ENCODE data around the gene ANKMY1. TPM values are rescaled to one million over a fixed set of nuclear protein-coding genes. Genes with fewer than 3 reads are reported as not detected.

ANKMY1 gene
- total RNA-seq, 1 donor from 2014 or later = 16.8 TPM

- Mint-ChIP-seq H3K4me3 (no peak overlapping the region), H3K36me3 (peaks cover 13% of the 10 kb centered on the region), H3K27me3 (no peaks in the 10 kb centered on the region), H3K4me1 (ENCODE audit: unreplicated experiment) (peaks cover 8% of the 10 kb centered on the region), H3K27ac (no peak overlapping the region), H3K9me3 (peaks cover 6% of the 10 kb centered on the region)
- no peak for TF ChIP-seq CTCF (conservative IDR thresholded peaks at IDR 0.05)
- DNase-seq (ENCODE audit: extremely low spot score, unreplicated experiment) = no peak
Measured at GRCh38 chr2:240472078-240472790, 85.6 kb downstream of the ANKMY1 start.

DNA sequence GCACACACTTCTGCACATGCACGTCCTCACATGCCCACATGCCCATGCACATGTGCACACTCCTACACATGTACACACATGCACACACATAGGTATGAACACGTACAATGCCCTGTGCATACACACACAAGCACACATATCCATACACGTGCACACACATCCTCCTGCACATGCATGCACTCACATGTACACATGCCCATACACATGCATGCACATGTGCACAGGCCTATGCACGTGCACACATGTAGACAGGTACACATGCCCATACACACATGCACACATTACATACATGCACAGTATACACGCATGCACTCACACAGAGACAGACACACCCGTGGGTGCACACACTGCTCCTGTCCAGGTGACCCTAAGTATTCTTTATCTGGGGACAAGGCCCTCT is 88.0 kb downstream of the ANKMY1 start:
- peaks cover 8% of the 10 kb centered on the region for H3K4me1 Mint-ChIP-seq (ENCODE audit: unreplicated experiment)
- H3K9me3 Mint-ChIP-seq = peaks cover 6% of the 10 kb centered on the region
- H3K4me3 Mint-ChIP-seq = no peak overlapping the region
- DNase-seq (ENCODE audit: extremely low spot score, unreplicated experiment) = no peak
- peaks cover 10% of the 10 kb centered on the region for H3K36me3 Mint-ChIP-seq
- H3K27ac Mint-ChIP-seq = peak overlapping the region; percentile 60
- H3K27me3 Mint-ChIP-seq = no peaks in the 10 kb centered on the region
- TF ChIP-seq CTCF (conservative IDR thresholded peaks at IDR 0.05) = no peak

DNA sequence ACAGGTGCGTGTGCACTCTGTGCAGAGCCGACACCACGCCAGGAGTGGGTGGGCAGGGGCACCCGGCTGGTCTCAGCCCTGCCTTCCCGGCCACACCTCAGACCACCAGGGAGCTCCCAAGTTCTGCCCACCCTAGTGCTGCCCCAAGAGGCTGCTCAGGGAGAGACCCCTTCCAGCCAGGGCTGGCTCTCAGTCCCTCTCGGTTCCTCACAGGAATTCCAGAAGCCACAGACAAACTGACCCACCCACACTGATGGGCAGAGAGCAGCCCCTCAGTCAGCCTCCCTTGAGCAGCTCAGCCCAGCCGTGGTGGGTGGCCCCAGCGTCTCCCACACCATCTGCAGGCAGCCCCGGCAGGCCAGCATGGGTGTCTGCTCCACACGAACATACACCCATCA is 88.5 kb downstream of the ANKMY1 start:
- TF ChIP-seq CTCF (conservative IDR thresholded peaks at IDR 0.05) = peak; percentile 30
- H3K4me1 Mint-ChIP-seq (ENCODE audit: unreplicated experiment) = peaks cover 8% of the 10 kb centered on the region
- H3K4me3 Mint-ChIP-seq = no peak overlapping the region
- peaks cover 7% of the 10 kb centered on the region for H3K36me3 Mint-ChIP-seq
- peak overlapping the region; percentile 60 for H3K27ac Mint-ChIP-seq
- no peak for DNase-seq (ENCODE audit: extremely low spot score, unreplicated experiment)
- peaks cover 6% of the 10 kb centered on the region for H3K9me3 Mint-ChIP-seq
- no peaks in the 10 kb centered on the region for H3K27me3 Mint-ChIP-seq

GRCh38 chr2:240468303-240469238 is 89.2 kb downstream of the ANKMY1 start:
- DNase-seq (ENCODE audit: extremely low spot score, unreplicated experiment) = no peak
- Mint-ChIP-seq H3K27me3 (no peaks in the 10 kb centered on the region), H3K27ac (peak overlapping the region; percentile 60), H3K9me3 (peaks cover 5% of the 10 kb centered on the region), H3K36me3 (peaks cover 4% of the 10 kb centered on the region), H3K4me3 (no peak overlapping the region), H3K4me1 (ENCODE audit: unreplicated experiment) (peaks cover 8% of the 10 kb centered on the region)
- TF ChIP-seq CTCF (conservative IDR thresholded peaks at IDR 0.05) = no peak

DNA sequence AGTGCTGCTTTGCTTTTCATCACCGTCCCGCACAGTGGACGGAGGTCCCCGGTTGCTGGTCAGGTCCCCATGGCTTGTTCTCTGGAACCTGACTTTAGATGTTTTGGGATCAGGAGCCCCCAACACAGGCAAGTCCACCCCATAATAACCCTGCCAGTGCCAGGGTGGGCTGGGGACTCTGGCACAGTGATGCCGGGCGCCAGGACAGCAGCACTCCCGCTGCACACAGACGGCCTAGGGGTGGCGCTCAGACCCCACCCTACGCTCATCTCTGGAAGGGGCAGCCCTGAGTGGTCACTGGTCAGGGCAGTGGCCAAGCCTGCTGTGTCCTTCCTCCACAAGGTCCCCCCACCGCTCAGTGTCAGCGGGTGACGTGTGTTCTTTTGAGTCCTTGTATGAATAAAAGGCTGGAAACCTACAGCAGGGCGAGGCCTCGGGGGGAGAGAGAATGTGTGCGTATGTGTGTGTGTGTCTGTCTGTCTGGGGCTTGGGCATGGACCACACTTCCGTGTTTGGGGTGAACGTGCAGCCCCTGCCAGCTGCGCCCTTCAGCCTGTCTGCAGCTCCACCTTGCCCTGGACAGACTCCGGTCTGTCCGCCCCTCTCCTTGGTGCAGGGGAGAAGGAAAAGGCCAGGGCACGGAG is 90.0 kb downstream of the ANKMY1 start:
- Mint-ChIP-seq H3K36me3 (no peaks in the 10 kb centered on the region), H3K4me3 (no peak overlapping the region), H3K27me3 (no peaks in the 10 kb centered on the region), H3K4me1 (ENCODE audit: unreplicated experiment) (peaks cover 8% of the 10 kb centered on the region), H3K27ac (peak overlapping the region; percentile 56), H3K9me3 (no peaks in the 10 kb centered on the region)
- no peak for DNase-seq (ENCODE audit: extremely low spot score, unreplicated experiment)
- no peak for TF ChIP-seq CTCF (conservative IDR thresholded peaks at IDR 0.05)
